ENCODE data around the gene PCBP2.

GRCh38 chr12:53427905-53428594, 23.9 kb upstream of the PCBP2 start:
- TF ChIP-seq EZH2 (IDR thresholded peaks at IDR 0.05; ENCODE audit: borderline replicate concordance, insufficient read depth, low read length, poor library complexity, severe bottlenecking) (no peak), CTCF (IDR thresholded peaks at IDR 0.05; ENCODE audit: poor library complexity, severe bottlenecking) (no peak), TAF1 (IDR thresholded peaks at IDR 0.05; ENCODE audit: low read depth) (no peak), REST (IDR thresholded peaks at IDR 0.05; ENCODE audit: borderline replicate concordance) (no peak), RAD21 (conservative IDR thresholded peaks at IDR 0.05) (no peak)
